WTC11 (cell line): ENCODE results near the gene TCF12.

Experiments
- ATF3 ChIP-seq: sonication (generic); formaldehyde crosslinking; conservative IDR thresholded peaks from 2 replicates; pipeline ENCODE4 v1.8.1; 2022; ENCODE audit warnings: mild to moderate bottlenecking, missing genetic modification reagents
- CBFB ChIP-seq: sonication (generic); formaldehyde crosslinking; IDR thresholded peaks from 2 replicates; pipeline ENCODE4 v1.8.1; 2022; ENCODE audit warnings: mild to moderate bottlenecking, low read depth, missing genetic modification reagents
- HMGXB4 ChIP-seq: sonication (generic); formaldehyde crosslinking; IDR thresholded peaks from 2 replicates; pipeline ENCODE4 v1.8.1; 2023; ENCODE audit warnings: mild to moderate bottlenecking, moderate library complexity, missing genetic modification reagents
- SP1 ChIP-seq: sonication (generic); formaldehyde crosslinking; conservative IDR thresholded peaks from 2 replicates; pipeline ENCODE4 v1.8.1; 2022; ENCODE audit warnings: missing genetic modification reagents
- TEAD4 ChIP-seq: sonication (generic); formaldehyde crosslinking; IDR thresholded peaks from 2 replicates; pipeline ENCODE4 v1.8.0; 2022; ENCODE audit warnings: mild to moderate bottlenecking, missing genetic modification reagents
- TF ChIP-seq, protein P1 (sequence below): fragments of 200-600 bp; IDR thresholded peaks from 2 replicates; pipeline ENCODE4 v1.8.0; 2022; ENCODE audit warnings: antibody characterized with exemption
- TF ChIP-seq, protein P2 (sequence below): sonication (generic); formaldehyde crosslinking; IDR thresholded peaks from 2 replicates; pipeline ENCODE4 v1.8.0; 2022; ENCODE audit warnings: mild to moderate bottlenecking, missing genetic modification reagents

DNA sequence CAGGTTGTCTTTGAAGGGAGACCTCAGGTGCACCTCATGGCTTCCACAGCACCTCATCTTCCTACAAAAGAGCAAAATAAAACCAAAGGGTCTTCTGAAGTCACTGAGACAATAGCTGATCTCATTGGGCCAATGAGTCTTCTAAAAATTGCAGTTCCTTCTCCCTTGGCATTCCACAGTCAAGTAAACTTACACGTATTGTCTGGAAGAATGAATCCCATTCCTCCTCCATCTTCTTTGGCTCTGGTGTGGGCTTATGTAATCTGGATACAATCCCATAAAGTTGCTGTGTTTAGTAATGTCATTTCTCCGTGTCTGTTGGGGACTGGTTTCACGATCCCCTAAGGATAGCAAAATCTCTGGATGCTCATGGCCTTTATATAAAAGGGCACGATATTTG is 372.4 kb downstream of the TCF12 start:
- TF ChIP-seq CBFB (CRISPR knock-in tag) (no peak), SP1 (CRISPR knock-in tag) (no peak), TEAD4 (no peak), ATF3 (no peak), HMGXB4 (no peak)
- TF ChIP-seq, protein P1, sequence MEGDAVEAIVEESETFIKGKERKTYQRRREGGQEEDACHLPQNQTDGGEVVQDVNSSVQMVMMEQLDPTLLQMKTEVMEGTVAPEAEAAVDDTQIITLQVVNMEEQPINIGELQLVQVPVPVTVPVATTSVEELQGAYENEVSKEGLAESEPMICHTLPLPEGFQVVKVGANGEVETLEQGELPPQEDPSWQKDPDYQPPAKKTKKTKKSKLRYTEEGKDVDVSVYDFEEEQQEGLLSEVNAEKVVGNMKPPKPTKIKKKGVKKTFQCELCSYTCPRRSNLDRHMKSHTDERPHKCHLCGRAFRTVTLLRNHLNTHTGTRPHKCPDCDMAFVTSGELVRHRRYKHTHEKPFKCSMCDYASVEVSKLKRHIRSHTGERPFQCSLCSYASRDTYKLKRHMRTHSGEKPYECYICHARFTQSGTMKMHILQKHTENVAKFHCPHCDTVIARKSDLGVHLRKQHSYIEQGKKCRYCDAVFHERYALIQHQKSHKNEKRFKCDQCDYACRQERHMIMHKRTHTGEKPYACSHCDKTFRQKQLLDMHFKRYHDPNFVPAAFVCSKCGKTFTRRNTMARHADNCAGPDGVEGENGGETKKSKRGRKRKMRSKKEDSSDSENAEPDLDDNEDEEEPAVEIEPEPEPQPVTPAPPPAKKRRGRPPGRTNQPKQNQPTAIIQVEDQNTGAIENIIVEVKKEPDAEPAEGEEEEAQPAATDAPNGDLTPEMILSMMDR, result no peak
- TF ChIP-seq, protein P2, sequence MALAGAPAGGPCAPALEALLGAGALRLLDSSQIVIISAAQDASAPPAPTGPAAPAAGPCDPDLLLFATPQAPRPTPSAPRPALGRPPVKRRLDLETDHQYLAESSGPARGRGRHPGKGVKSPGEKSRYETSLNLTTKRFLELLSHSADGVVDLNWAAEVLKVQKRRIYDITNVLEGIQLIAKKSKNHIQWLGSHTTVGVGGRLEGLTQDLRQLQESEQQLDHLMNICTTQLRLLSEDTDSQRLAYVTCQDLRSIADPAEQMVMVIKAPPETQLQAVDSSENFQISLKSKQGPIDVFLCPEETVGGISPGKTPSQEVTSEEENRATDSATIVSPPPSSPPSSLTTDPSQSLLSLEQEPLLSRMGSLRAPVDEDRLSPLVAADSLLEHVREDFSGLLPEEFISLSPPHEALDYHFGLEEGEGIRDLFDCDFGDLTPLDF (CRISPR knock-in tag), result no peak
